Panc1 (cell line): ENCODE results near the gene YIPF1. TPM values are rescaled to one million over a fixed set of nuclear protein-coding genes. Genes with fewer than 3 reads are reported as not detected.

ENCODE experiments used
- ATAC-seq: fragments of 200-7000 bp; cut with Tn5 transposase; 2 replicates; pipeline ENCODE4 v1.9.1; 2020; ENCODE audit warnings: mild to moderate bottlenecking, moderate library complexity
- BruUV-seq: library from RNA; stranded (reverse); fragments of 400-500 nt; replicated peaks from 2 replicates; lab custom pipeline; 2021; lab: Mats Ljungman, UMichigan
- CTCF ChIA-PET: fragments of 300-600 bp; sonication (Branson Sonifier 250); formaldehyde crosslinking; loops from one replicate; lab custom pipeline; 2022; ENCODE audit warnings: antibody characterized with exemption; lab: Charles Lee
- POLR2A ChIA-PET: fragments of 300-600 bp; sonication (Branson Sonifier 250); formaldehyde crosslinking; loops from one replicate; lab custom pipeline; 2022; ENCODE audit warnings: antibody characterized with exemption; lab: Charles Lee
- DNase-seq: peaks from one replicate; pipeline ENCODE4 v3.0.0-alpha.2; 2010; ENCODE audit warnings: low read depth, low spot score
- H3K27ac ChIP-seq: 2 replicates; pipeline ENCODE4 v1.5.1; 2011; ENCODE audit warnings: mild to moderate bottlenecking, low read length, inconsistent platforms
- H3K27me3 ChIP-seq: fragments of 200-500 bp; sonication (Bioruptor generic); 2 replicates; pipeline ENCODE4 v1.6.0; 2014; ENCODE audit warnings: low read length, inconsistent platforms; ENCODE audit not compliant: control insufficient read depth, insufficient read depth
- H3K36me3 ChIP-seq: fragments of 200-500 bp; sonication (Bioruptor generic); 2 replicates; pipeline ENCODE4 v1.5.1; 2014; ENCODE audit warnings: inconsistent platforms, mild to moderate bottlenecking, low read length, moderate library complexity; ENCODE audit not compliant: control insufficient read depth, insufficient read depth
- H3K4me1 ChIP-seq: 2 replicates; pipeline ENCODE4 v1.5.1; 2011; ENCODE audit warnings: inconsistent platforms, mild to moderate bottlenecking, low read length, moderate library complexity; ENCODE audit not compliant: control insufficient read depth, insufficient read depth
- H3K4me3 ChIP-seq, 2 experiments: 2 replicates each; pipeline ENCODE4 v1.5.1; 2011 to 2012; ENCODE audit warnings: low read depth in 2 of 2, low read length in 2 of 2, mild to moderate bottlenecking in 2 of 2, inconsistent platforms in 1 of 2, moderate library complexity in 1 of 2
- H3K9me3 ChIP-seq: fragments of 200-500 bp; sonication (Bioruptor generic); 2 replicates; pipeline ENCODE4 v1.5.1; 2014; ENCODE audit warnings: low read depth, mild to moderate bottlenecking, inconsistent platforms, low read length, moderate library complexity; ENCODE audit not compliant: control insufficient read depth, insufficient read depth
- POLR2AphosphoS5 ChIP-seq: IDR thresholded peaks from 2 replicates; pipeline ENCODE4 v1.6.1; 2012; ENCODE audit warnings: mild to moderate bottlenecking, low read depth, low read length, moderate library complexity
- REST ChIP-seq, 2 experiments: IDR thresholded peaks; 2 replicates each; pipeline ENCODE4 v1.6.1; 2011 to 2012; ENCODE audit warnings: low read depth in 2 of 2, control low read depth in 1 of 2, low read length in 1 of 2, mild to moderate bottlenecking in 1 of 2, moderate library complexity in 1 of 2; ENCODE audit not compliant: insufficient read depth in 1 of 2
- SIN3A ChIP-seq: IDR thresholded peaks from 2 replicates; pipeline ENCODE4 v1.6.1; 2012; ENCODE audit warnings: low read depth, mild to moderate bottlenecking, low read length, moderate library complexity, borderline replicate concordance; ENCODE audit not compliant: insufficient read depth
- TCF7L2 ChIP-seq: IDR thresholded peaks from 2 replicates; pipeline ENCODE4 v1.6.1; 2011; ENCODE audit warnings: mild to moderate bottlenecking, low read depth, low read length, inconsistent platforms
- in situ Hi-C: cut with HindIII; loops from 2 replicates; pipeline ENCODE4 v1.10.0; 2016; ENCODE audit warnings: low sequenced_read_pairs, low pct_unique_long_range_greater_than_20kb
- intact Hi-C: fragments of 100-400 bp; cut with micrococcal nuclease; formaldehyde crosslinking; loops from one replicate; pipeline ENCODE4 v1.10.0; 2022; ENCODE audit not compliant: unreplicated experiment
- total RNA-seq: library from RNA; stranded (reverse); gene quantifications from one replicate; pipeline ENCODE4 v1.2.1, GENCODE V29; 2021; ENCODE audit not compliant: unreplicated experiment
- TF ChIP-seq, protein P1 (sequence below): fragments of 450-650 bp; IDR thresholded peaks from 2 replicates; pipeline ENCODE4 v1.5.1; 2017; ENCODE audit warnings: mild to moderate bottlenecking

The YIPF1 gene
- total RNA-seq, 1 experiment from 2014 or later: 21.4 TPM

- H3K36me3 ChIP-seq: peaks cover 25% of the 10 kb centered on the region; the same call in 1 of the 2 replicates
- H3K27ac ChIP-seq: no peak overlapping the region
- no TSS peak for BruUV-seq
- intact Hi-C loops: no loop called here
- H3K27me3 ChIP-seq: no peaks in the 10 kb centered on the region
- H3K4me3 ChIP-seq: no peak overlapping the region
- ATAC-seq (no peak), DNase-seq (peak; percentile 7)
- TF ChIP-seq REST (IDR thresholded peaks at IDR 0.05; ENCODE audit: insufficient read depth in 1 of 2, low read depth in 2 of 2, low read length in 1 of 2) (no peak), POLR2AphosphoS5 (no peak), TCF7L2 (no peak), SIN3A (no peak)
- TF ChIP-seq, protein P1, sequence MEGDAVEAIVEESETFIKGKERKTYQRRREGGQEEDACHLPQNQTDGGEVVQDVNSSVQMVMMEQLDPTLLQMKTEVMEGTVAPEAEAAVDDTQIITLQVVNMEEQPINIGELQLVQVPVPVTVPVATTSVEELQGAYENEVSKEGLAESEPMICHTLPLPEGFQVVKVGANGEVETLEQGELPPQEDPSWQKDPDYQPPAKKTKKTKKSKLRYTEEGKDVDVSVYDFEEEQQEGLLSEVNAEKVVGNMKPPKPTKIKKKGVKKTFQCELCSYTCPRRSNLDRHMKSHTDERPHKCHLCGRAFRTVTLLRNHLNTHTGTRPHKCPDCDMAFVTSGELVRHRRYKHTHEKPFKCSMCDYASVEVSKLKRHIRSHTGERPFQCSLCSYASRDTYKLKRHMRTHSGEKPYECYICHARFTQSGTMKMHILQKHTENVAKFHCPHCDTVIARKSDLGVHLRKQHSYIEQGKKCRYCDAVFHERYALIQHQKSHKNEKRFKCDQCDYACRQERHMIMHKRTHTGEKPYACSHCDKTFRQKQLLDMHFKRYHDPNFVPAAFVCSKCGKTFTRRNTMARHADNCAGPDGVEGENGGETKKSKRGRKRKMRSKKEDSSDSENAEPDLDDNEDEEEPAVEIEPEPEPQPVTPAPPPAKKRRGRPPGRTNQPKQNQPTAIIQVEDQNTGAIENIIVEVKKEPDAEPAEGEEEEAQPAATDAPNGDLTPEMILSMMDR: no peak
- H3K9me3 ChIP-seq: no peaks in the 10 kb centered on the region
- no peaks in the 10 kb centered on the region for H3K4me1 ChIP-seq
- ChIA-PET POLR2A (no interaction called here), CTCF (no interaction called here)
- in situ Hi-C loops: no loop called here
These were observed 84.6 kb downstream of the YIPF1 start for GRCh38 chr1:53804791-53805505.

GRCh38 chr1:53804181-53804580 lies 85.4 kb downstream of the YIPF1 start:
- ChIA-PET CTCF (no interaction called here), POLR2A (no interaction called here)
- Histone ChIP-seq H3K4me3 (no peak overlapping the region), H3K27me3 (no peaks in the 10 kb centered on the region), H3K4me1 (no peaks in the 10 kb centered on the region), H3K9me3 (no peaks in the 10 kb centered on the region), H3K27ac (no peak overlapping the region), H3K36me3 (peaks cover 25% of the 10 kb centered on the region; the same call in 1 of the 2 replicates)
- no peak for DNase-seq
- BruUV-seq: no TSS peak
- in situ Hi-C loops (no loop called here), intact Hi-C loops (no loop called here)
- ATAC-seq: no peak
- TF ChIP-seq SIN3A (no peak), REST (IDR thresholded peaks at IDR 0.05; ENCODE audit: insufficient read depth in 1 of 2, low read depth in 2 of 2, low read length in 1 of 2) (no peak), POLR2AphosphoS5 (no peak), TCF7L2 (no peak)
- TF ChIP-seq, protein P1: no peak
